Brain microvascular endothelial cell (primary cell): ENCODE data around the gene ZDHHC5.

ENCODE experiments used
- DNase-seq: peaks from one replicate; pipeline ENCODE4 v3.0.0-alpha.2; 2020
- H3K27ac ChIP-seq: fragments of 250-450 bp; sonication (Bioruptor Pico); 2 replicates; pipeline ENCODE4 v1.5.1; 2020; ENCODE audit warnings: mild to moderate bottlenecking, moderate library complexity
- H3K27me3 ChIP-seq: fragments of 250-450 bp; sonication (Bioruptor Pico); replicated peaks from 2 replicates; pipeline ENCODE4 v1.5.1; 2020; ENCODE audit warnings: mild to moderate bottlenecking
- H3K36me3 ChIP-seq: fragments of 250-450 bp; sonication (Bioruptor Pico); replicated peaks from 2 replicates; pipeline ENCODE4 v1.5.1; 2020; ENCODE audit warnings: mild to moderate bottlenecking
- H3K4me3 ChIP-seq: 2 replicates; pipeline ENCODE4 v1.5.1; 2011; ENCODE audit warnings: low read depth, mild to moderate bottlenecking, control low read depth, low read length, moderate library complexity
- CTCF ChIP-seq: IDR thresholded peaks from 2 replicates; pipeline ENCODE4 v1.5.1; 2011; ENCODE audit warnings: low read depth, mild to moderate bottlenecking, moderate library complexity, low read length, control low read depth, inconsistent platforms; ENCODE audit errors: missing control alignments
- in situ Hi-C: cut with HindIII; loops from 2 replicates; pipeline ENCODE4 v1.10.0; 2017; ENCODE audit warnings: low sequenced_read_pairs, low pct_ligation_motif_present

ZDHHC5 gene

DNA sequence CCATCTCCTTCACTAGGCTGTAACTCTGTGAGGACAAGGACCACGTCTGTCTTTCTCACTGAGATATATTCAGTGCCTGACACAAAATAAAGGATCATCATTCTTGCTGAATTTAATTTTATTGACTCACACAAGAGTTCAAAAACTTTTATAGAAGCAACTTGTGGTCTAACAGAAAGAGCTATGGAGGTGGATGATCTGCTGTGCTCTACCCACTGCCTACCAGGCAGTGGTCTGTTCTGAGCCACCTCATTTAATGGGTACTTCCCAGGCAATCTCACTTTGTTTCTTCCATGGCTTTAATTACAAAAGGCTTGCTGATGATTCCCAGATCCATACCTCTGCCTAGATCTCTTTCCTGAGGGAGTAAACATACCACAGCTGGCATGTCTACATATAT, 79.0 kb downstream of the ZDHHC5 start:
- no peak for DNase-seq
- Histone ChIP-seq H3K27ac (no peak overlapping the region), H3K36me3 (peaks cover 24% of the 10 kb centered on the region), H3K27me3 (no peaks in the 10 kb centered on the region), H3K4me3 (no peak overlapping the region)
- in situ Hi-C loops, result no loop called here
- TF ChIP-seq CTCF, result no peak
